ENCODE data around the gene PSME2. TPM values are rescaled to one million over a fixed set of nuclear protein-coding genes. Genes with fewer than 3 reads are reported as not detected.

The PSME2 gene
- polyA plus RNA-seq, 4 donors: 150 to 177 (median 159) TPM

- DNase-seq (ENCODE audit: low read depth in 4 of 4, low spot score in 2 of 4): no peak
These were observed 49.7 kb downstream of the PSME2 start for GRCh38 chr14:24096545-24097181.

DNA sequence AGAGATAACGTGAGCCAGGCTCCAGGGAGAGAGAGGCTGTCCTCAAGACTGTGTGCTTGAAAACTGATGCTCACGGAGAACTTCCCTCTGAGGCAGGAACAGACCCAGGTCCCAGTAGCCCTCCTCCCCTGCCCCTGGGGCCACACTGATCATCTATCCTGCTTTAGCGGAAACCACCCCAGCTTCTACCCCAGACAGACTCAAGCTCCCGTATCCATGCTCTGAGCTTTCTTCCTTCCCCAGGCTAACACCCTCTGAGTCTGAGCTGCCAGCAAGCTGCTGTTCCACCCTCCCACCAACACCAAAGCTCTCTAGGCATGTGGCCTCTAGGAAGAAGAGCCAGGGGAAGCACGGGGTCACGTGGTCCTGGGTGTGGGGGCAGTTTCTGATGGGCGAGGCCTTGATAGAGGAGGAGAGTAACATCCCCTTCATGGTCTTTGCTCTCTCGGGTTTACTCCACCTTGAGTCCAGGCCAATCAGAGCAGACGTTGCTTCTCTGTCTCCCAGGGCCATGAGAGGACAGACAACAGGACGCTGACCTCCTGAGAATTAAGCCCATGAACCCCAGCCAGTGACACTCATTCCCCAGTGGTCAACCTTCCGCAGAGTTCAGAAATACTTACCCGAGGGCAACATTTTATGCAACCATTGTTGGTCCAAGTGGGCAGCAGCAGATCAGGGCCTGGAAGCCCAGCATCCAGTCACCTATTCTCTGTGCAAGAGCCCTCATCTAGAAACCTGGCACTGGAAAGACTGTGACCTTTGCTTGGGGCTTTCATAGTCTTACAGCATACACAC lies 50.9 kb downstream of the PSME2 start:
- DNase-seq (ENCODE audit: low read depth in 4 of 4, low spot score in 2 of 4): no peak

DNA sequence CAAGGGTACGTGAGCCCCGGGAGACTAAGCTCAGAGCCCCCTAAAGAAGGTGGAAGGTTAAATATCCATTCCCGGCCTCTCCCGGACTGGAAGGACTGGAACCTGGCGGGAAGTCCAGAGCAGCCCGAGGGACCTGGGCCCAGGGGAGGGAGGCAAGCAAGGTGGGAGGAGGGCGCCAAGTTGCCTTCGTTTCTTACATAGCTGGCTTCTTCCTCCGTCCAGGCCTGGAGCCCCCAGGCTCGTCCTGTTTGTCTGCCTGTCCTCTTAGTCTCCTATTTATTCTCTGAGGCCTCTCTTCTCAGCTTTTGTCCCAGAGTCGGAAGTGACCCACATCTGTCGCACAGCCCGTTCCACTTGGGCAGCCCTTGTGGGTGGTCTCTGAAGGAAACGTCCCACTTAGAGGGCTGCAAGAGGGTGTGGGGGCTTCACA lies 51.6 kb downstream of the PSME2 start:
- DNase-seq (ENCODE audit: low read depth in 4 of 4, low spot score in 2 of 4): no peak

GRCh38 chr14:24093901-24094840 lies 52.2 kb downstream of the PSME2 start, which contains the start of gene PCK2:
Gene PCK2 (plus strand): TSS chr14:24094311. CDS start chr14:24094406, 95 bp downstream.
- DNase-seq (ENCODE audit: low read depth in 4 of 4, low spot score in 2 of 4): no peak

Other genes with a start within 250 kb of the PSME2 start
- 10 to 100 TPM; 47.4 to 60.4 (median 56.5) TPM for gene DHRS4, start 192.8 kb downstream of the PSME2 start, polyA plus RNA-seq (ENCODE audit: insufficient read length in 4 of 4)
- gene DHRS4L2, start 157.7 kb downstream of the PSME2 start, polyA plus RNA-seq (ENCODE audit: insufficient read length in 4 of 4): 10 to 100 TPM; 28.4 to 43.5 (median 36.9) TPM
- gene CARMIL3, start 94.6 kb downstream of the PSME2 start, polyA plus RNA-seq (ENCODE audit: insufficient read length in 4 of 4): 1 to 10 TPM; 1.3 to 2.4 (median 1.7) TPM
- gene CPNE6, start 75.0 kb downstream of the PSME2 start, polyA plus RNA-seq (ENCODE audit: insufficient read length in 4 of 4): under 1 TPM in 1 of 4 donors, not detected in 3; 0.11 TPM
- gene PCK2, start 52.3 kb downstream of the PSME2 start, polyA plus RNA-seq (ENCODE audit: insufficient read length in 4 of 4): 10 to 100 TPM; 28.6 to 35.6 (median 30.8) TPM
- gene DCAF11, start 31.8 kb downstream of the PSME2 start, polyA plus RNA-seq (ENCODE audit: insufficient read length in 4 of 4): 10 to 100 TPM; 77.2 to 88.6 (median 83.0) TPM
- gene NRL, start 31.7 kb downstream of the PSME2 start, polyA plus RNA-seq (ENCODE audit: insufficient read length in 4 of 4): 1 to 10 TPM; 2.2 to 5.2 (median 3.0) TPM
- gene FITM1, start 16.0 kb downstream of the PSME2 start, polyA plus RNA-seq (ENCODE audit: insufficient read length in 4 of 4): 1 to 10 TPM in 3 of 4 donors, under 1 TPM in 1; 0.48 to 2.2 (median 1.3) TPM
- 100 to 1,000 TPM; 185 to 235 (median 203) TPM for gene PSME1, start 10.4 kb downstream of the PSME2 start, polyA plus RNA-seq (ENCODE audit: insufficient read length in 4 of 4)
- 10 to 100 TPM; 12.3 to 29.3 (median 22.3) TPM for gene EMC9, start 5.0 kb downstream of the PSME2 start, polyA plus RNA-seq (ENCODE audit: insufficient read length in 4 of 4)
- gene RNF31, start 888 bp upstream of the PSME2 start, polyA plus RNA-seq (ENCODE audit: insufficient read length in 4 of 4): 10 to 100 TPM; 43.6 to 60.2 (median 57.7) TPM
- 10 to 100 TPM; 52.3 to 68.0 (median 59.7) TPM for gene IRF9, start 14.7 kb upstream of the PSME2 start, polyA plus RNA-seq (ENCODE audit: insufficient read length in 4 of 4)
- 10 to 100 TPM; 46.0 to 93.7 (median 68.0) TPM for gene REC8, start 25.5 kb upstream of the PSME2 start, polyA plus RNA-seq (ENCODE audit: insufficient read length in 4 of 4)
- 10 to 100 TPM; 32.7 to 40.9 (median 37.0) TPM for gene IPO4, start 42.2 kb upstream of the PSME2 start, polyA plus RNA-seq (ENCODE audit: insufficient read length in 4 of 4)
- 10 to 100 TPM; 31.9 to 52.0 (median 43.9) TPM for gene TM9SF1, start 48.8 kb upstream of the PSME2 start, polyA plus RNA-seq (ENCODE audit: insufficient read length in 4 of 4)
- 10 to 100 TPM in 2 of 4 donors, 1 to 10 TPM in 2; 3.1 to 13.9 (median 7.2) TPM for gene TSSK4, start 59.1 kb upstream of the PSME2 start, polyA plus RNA-seq (ENCODE audit: insufficient read length in 4 of 4)
- 10 to 100 TPM; 43.3 to 76.6 (median 53.2) TPM for gene CHMP4A, start 66.9 kb upstream of the PSME2 start, polyA plus RNA-seq (ENCODE audit: insufficient read length in 4 of 4)
- 10 to 100 TPM; 10.2 to 18.0 (median 12.1) TPM for gene MDP1, start 69.5 kb upstream of the PSME2 start, polyA plus RNA-seq (ENCODE audit: insufficient read length in 4 of 4)
- 100 to 1,000 TPM; 206 to 248 (median 222) TPM for gene NEDD8, start 85.8 kb upstream of the PSME2 start, polyA plus RNA-seq (ENCODE audit: insufficient read length in 4 of 4)
- gene GMPR2, start 86.3 kb upstream of the PSME2 start, polyA plus RNA-seq (ENCODE audit: insufficient read length in 4 of 4): 100 to 1,000 TPM; 106 to 121 (median 117) TPM
- gene TINF2, start 96.0 kb upstream of the PSME2 start, polyA plus RNA-seq (ENCODE audit: insufficient read length in 4 of 4): 10 to 100 TPM; 54.2 to 64.5 (median 57.8) TPM
- gene TGM1, start 116.6 kb upstream of the PSME2 start, polyA plus RNA-seq (ENCODE audit: insufficient read length in 4 of 4): 1 to 10 TPM in 3 of 4 donors, under 1 TPM in 1; 0.92 to 4.5 (median 2.5) TPM
- 10 to 100 TPM; 18.0 to 31.1 (median 20.8) TPM for gene RABGGTA, start 125.0 kb upstream of the PSME2 start, polyA plus RNA-seq (ENCODE audit: insufficient read length in 4 of 4)
- 10 to 100 TPM; 41.0 to 52.5 (median 49.9) TPM for gene DHRS1, start 153.2 kb upstream of the PSME2 start, polyA plus RNA-seq (ENCODE audit: insufficient read length in 4 of 4)
- 10 to 100 TPM; 24.1 to 29.0 (median 26.9) TPM for gene NOP9, start 153.2 kb upstream of the PSME2 start, polyA plus RNA-seq (ENCODE audit: insufficient read length in 4 of 4)
- 10 to 100 TPM; 22.4 to 25.3 (median 23.9) TPM for gene CIDEB, start 161.4 kb upstream of the PSME2 start, polyA plus RNA-seq (ENCODE audit: insufficient read length in 4 of 4)
- gene LTB4R2, start 163.5 kb upstream of the PSME2 start, polyA plus RNA-seq (ENCODE audit: insufficient read length in 4 of 4): 1 to 10 TPM; 1.6 to 5.6 (median 2.9) TPM
- gene LTB4R, start 164.9 kb upstream of the PSME2 start, polyA plus RNA-seq (ENCODE audit: insufficient read length in 4 of 4): 1 to 10 TPM; 2.2 to 7.3 (median 5.0) TPM
- gene ADCY4, start 188.5 kb upstream of the PSME2 start, polyA plus RNA-seq (ENCODE audit: insufficient read length in 4 of 4): 10 to 100 TPM; 15.8 to 26.6 (median 21.4) TPM
- 1 to 10 TPM; 2.6 to 4.4 (median 3.5) TPM for gene RIPK3, start 193.4 kb upstream of the PSME2 start, polyA plus RNA-seq (ENCODE audit: insufficient read length in 4 of 4)
- gene NFATC4, start 221.6 kb upstream of the PSME2 start, polyA plus RNA-seq (ENCODE audit: insufficient read length in 4 of 4): 10 to 100 TPM; 49.8 to 95.6 (median 72.3) TPM